Smooth muscle cell (in vitro differentiated cells): ENCODE results near the gene REEP6. TPM values are rescaled to one million over a fixed set of nuclear protein-coding genes. Genes with fewer than 3 reads are reported as not detected.

ENCODE experiments used
- DNase-seq: peaks from one replicate; lab custom pipeline; 2025; ENCODE audit not compliant: unreplicated experiment; lab: John Stamatoyannopoulos, UW
- H2AFZ ChIP-seq: fragments of 200-600 bp; sonication (generic); 2 replicates; pipeline ENCODE4 v1.6.0; 2016; ENCODE audit warnings: antibody characterized with exemption, low read depth, mild to moderate bottlenecking
- H3F3A ChIP-seq: fragments of 200-600 bp; sonication (generic); 2 replicates; pipeline ENCODE4 v1.6.0; 2017; ENCODE audit warnings: antibody characterized with exemption, low read depth
- H3K27ac ChIP-seq: fragments of 200-600 bp; sonication (generic); 2 replicates; pipeline ENCODE4 v1.5.1; 2016; ENCODE audit warnings: low read depth, mild to moderate bottlenecking
- H3K27me3 ChIP-seq: fragments of 200-600 bp; sonication (generic); 2 replicates; pipeline ENCODE4 v1.6.1; 2016; ENCODE audit warnings: low read depth, mild to moderate bottlenecking
- H3K36me3 ChIP-seq: fragments of 200-600 bp; sonication (generic); 2 replicates; pipeline ENCODE4 v1.5.1; 2016; ENCODE audit warnings: low read depth
- H3K4me1 ChIP-seq: fragments of 200-600 bp; sonication (generic); 2 replicates; pipeline ENCODE4 v1.5.1; 2016; ENCODE audit warnings: low read depth
- H3K4me2 ChIP-seq: fragments of 200-600 bp; sonication (generic); 2 replicates; pipeline ENCODE4 v1.6.0; 2016; ENCODE audit warnings: mild to moderate bottlenecking
- H3K4me3 ChIP-seq: fragments of 200-600 bp; sonication (generic); 2 replicates; pipeline ENCODE4 v1.5.1; 2016; ENCODE audit warnings: mild to moderate bottlenecking
- H3K79me2 ChIP-seq: fragments of 200-600 bp; sonication (generic); 2 replicates; pipeline ENCODE4 v1.6.0; 2016; ENCODE audit warnings: low read depth, mild to moderate bottlenecking
- H3K9ac ChIP-seq: fragments of 200-600 bp; sonication (generic); 2 replicates; pipeline ENCODE4 v1.6.0; 2016; ENCODE audit warnings: low read depth
- H3K9me3 ChIP-seq: fragments of 200-600 bp; sonication (generic); replicated peaks from 2 replicates; pipeline ENCODE4 v1.5.1; 2016; ENCODE audit warnings: low read depth
- H4K20me1 ChIP-seq: fragments of 200-600 bp; sonication (generic); 2 replicates; pipeline ENCODE4 v1.6.0; 2016; ENCODE audit warnings: low read depth
- CTCF ChIP-seq: fragments of 200-600 bp; sonication (generic); IDR thresholded peaks from 2 replicates; pipeline ENCODE4 v1.5.1; 2017; ENCODE audit warnings: borderline replicate concordance, mild to moderate bottlenecking, antibody characterized with exemption; ENCODE audit not compliant: insufficient read depth, poor library complexity, severe bottlenecking
- WGBS: methylation state at CpG from one replicate; pipeline ENCODE4 v1.1.7; 2016; ENCODE audit warnings: low lambda C conversion rate; 5-methylcytosine and 5-hydroxymethylcytosine counted together
- polyA plus RNA-seq: library from polyadenylated mRNA; unstranded; fragments of >200 nt; fragmentation: Nextera tagmentation; extraction: Ambion mirVana; gene quantifications from 2 replicates; pipeline ENCODE4 v1.2.1, GENCODE V29; 2016
- total RNA-seq: library from RNA; depleted of rRNA; stranded (reverse); fragments of >200 nt; gene quantifications from 2 replicates; pipeline ENCODE4 v1.2.3, GENCODE V29; 2014

Gene REEP6
- total and polyA plus RNA-seq, 2 experiments from 2014 or later = 7.0 to 15.1 TPM

DNA sequence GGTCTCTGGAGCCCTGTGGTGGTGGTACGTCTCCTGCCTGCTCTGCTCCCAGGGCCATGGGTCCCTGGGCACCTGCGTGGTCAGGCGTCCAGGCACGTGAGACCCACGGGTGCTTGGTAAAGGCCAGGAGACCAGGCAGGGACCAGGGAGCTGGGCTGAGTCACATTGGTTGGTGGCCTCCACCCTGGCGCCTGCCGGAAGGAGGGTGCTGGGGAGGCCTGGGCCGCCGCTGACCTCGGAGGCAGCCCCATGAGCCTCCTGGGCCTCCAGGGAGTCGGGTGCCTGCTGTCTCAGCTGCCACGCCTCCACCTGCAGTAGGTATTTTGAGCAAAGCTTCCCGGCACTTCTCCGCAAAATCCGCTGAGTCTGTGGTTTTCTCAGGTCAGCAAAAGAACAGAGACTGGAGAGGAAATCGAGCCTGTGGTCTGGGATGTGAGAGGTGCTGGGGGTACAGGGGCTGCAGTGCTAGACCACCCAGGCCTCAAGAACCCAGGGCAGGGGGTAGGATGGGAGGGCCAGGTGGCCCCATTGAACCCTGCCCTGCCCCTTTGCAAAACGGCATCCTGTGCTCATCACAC, 29.3 kb downstream of the REEP6 start:
- no peaks in the 10 kb centered on the region for H3F3A ChIP-seq
- H3K4me2 ChIP-seq = no peak overlapping the region
- no peak overlapping the region for H3K4me3 ChIP-seq
- DNase-seq = no peak
- TF ChIP-seq CTCF = no peak
- no peaks in the 10 kb centered on the region for H3K4me1 ChIP-seq
- H3K9ac ChIP-seq = no peak overlapping the region
- H4K20me1 ChIP-seq = no peaks in the 10 kb centered on the region
- no peaks in the 10 kb centered on the region for H3K79me2 ChIP-seq
- peaks cover 28% of the 10 kb centered on the region for H3K27me3 ChIP-seq
- H2AFZ ChIP-seq = no peak overlapping the region
- WGBS = 91% methylated on average over 17 of the region's 17 CpGs
- no peaks in the 10 kb centered on the region for H3K9me3 ChIP-seq
- no peaks in the 10 kb centered on the region for H3K36me3 ChIP-seq
- H3K27ac ChIP-seq = no peak overlapping the region

GRCh38 chr19:1521636-1522035, 30.7 kb downstream of the REEP6 start:
- no peak overlapping the region for H2AFZ ChIP-seq
- no peaks in the 10 kb centered on the region for H3K79me2 ChIP-seq
- H3F3A ChIP-seq = no peaks in the 10 kb centered on the region
- no peak overlapping the region for H3K4me3 ChIP-seq
- H3K27me3 ChIP-seq = peaks cover 36% of the 10 kb centered on the region
- DNase-seq = no peak
- H3K9me3 ChIP-seq = no peaks in the 10 kb centered on the region
- H4K20me1 ChIP-seq = no peaks in the 10 kb centered on the region
- H3K4me1 ChIP-seq = no peaks in the 10 kb centered on the region
- H3K4me2 ChIP-seq = no peak overlapping the region
- no peak for TF ChIP-seq CTCF
- H3K27ac ChIP-seq = no peak overlapping the region
- H3K36me3 ChIP-seq = no peaks in the 10 kb centered on the region
- H3K9ac ChIP-seq = no peak overlapping the region
- 87% methylated on average over 14 of the region's 14 CpGs for WGBS

- Histone ChIP-seq H3K27ac (no peak overlapping the region), H2AFZ (no peak overlapping the region), H3F3A (no peaks in the 10 kb centered on the region), H4K20me1 (no peaks in the 10 kb centered on the region), H3K36me3 (no peaks in the 10 kb centered on the region), H3K27me3 (peaks cover 36% of the 10 kb centered on the region), H3K79me2 (no peaks in the 10 kb centered on the region), H3K4me1 (no peaks in the 10 kb centered on the region), H3K9ac (no peak overlapping the region), H3K9me3 (no peaks in the 10 kb centered on the region), H3K4me2 (no peak overlapping the region), H3K4me3 (no peak overlapping the region)
- no peak for TF ChIP-seq CTCF
- WGBS = 71% methylated on average over 10 of the region's 10 CpGs
- DNase-seq = no peak
These were observed 31.1 kb downstream of the REEP6 start for GRCh38 chr19:1522061-1522460.

- H3K9ac ChIP-seq = no peak overlapping the region
These were observed 31.9 kb downstream of the REEP6 start for GRCh38 chr19:1522838-1523237.

More at GRCh38 chr19:1522838-1523237, 31.9 kb downstream of the REEP6 start:
- Histone ChIP-seq H3F3A (no peaks in the 10 kb centered on the region), H3K9me3 (no peaks in the 10 kb centered on the region), H2AFZ (no peak overlapping the region), H4K20me1 (no peaks in the 10 kb centered on the region), H3K27ac (no peak overlapping the region), H3K4me2 (no peak overlapping the region), H3K79me2 (no peaks in the 10 kb centered on the region), H3K36me3 (no peaks in the 10 kb centered on the region), H3K4me1 (no peaks in the 10 kb centered on the region), H3K4me3 (no peak overlapping the region), H3K27me3 (peaks cover 36% of the 10 kb centered on the region)
- 79% methylated on average over 18 of the region's 18 CpGs for WGBS
- no peak for DNase-seq
- TF ChIP-seq CTCF = no peak
